GM10248 (cell line): ENCODE results near the gene LSM2.

Source experiments
- CTCF ChIA-PET: fragments of 300-600 bp; sonication (Branson Sonifier 250); formaldehyde crosslinking; extraction: SDS; loops from one replicate; lab custom pipeline; 2021; ENCODE audit warnings: antibody characterized with exemption; lab: Yijun Ruan, JAX
- POLR2A ChIA-PET: fragments of 350-650 bp; sonication (Branson Sonifier 250); formaldehyde crosslinking; extraction: SDS; loops from one replicate; lab custom pipeline; 2020; ENCODE audit warnings: antibody characterized with exemption; lab: Yijun Ruan, JAX
- DNase-seq: peaks from one replicate; pipeline ENCODE4 v3.0.0; 2012; ENCODE audit errors: extremely low spot score
- TF ChIP-seq, protein P1 (sequence below): IDR thresholded peaks from 2 replicates; pipeline ENCODE4 v1.5.1; 2012; ENCODE audit warnings: mild to moderate bottlenecking, low read depth; ENCODE audit errors: extremely low read depth, missing control alignments, control extremely low read depth

The LSM2 gene

DNA sequence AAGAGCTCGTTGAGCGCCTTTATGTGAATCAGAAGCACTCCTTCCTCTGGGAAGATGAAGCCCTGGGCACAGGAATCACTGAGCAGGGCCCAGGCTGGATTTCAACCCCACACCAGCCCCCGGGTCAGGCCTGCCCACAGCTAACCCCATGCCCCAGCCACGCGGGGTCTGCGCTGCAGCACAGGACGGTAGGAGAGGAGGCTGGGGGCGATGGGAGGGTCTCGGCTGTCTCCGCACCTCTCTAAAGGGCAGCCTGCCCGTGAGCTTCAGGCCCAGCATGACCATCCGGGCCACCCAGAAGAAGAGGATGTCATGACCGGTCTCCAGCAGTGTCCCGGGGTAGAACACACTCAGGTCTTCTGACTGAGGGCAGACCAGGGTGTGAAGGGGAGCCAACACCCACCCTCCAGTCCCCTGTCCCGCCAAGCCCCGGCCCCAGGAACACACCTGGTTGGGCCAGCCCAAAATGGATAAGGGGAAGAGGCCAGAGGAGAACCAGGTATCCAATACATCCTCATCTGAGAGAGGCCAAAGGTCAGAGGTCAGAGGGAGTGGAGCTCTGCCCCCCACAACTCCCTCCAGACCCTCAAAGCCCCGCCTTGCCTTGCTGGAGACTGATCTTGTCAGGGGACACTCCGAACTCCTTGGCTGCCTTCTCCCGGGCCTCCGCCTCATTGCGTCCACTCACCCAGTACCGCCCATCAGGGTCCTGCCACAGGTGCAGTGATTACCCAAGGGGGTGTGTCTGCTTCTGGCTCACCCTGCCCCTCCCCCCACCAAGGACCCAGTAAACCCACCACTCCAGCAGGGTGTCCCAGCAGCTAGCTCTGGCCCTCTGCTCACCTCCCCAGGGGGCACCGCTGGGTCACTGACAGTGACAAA is 25.3 kb downstream of the LSM2 start:
- CTCF ChIA-PET, result interaction anchor here (1.0 to 4.6 kb wide), 3 partner anchors 10 to 15 kb away, joined by 5 to 31 read pairs (median 9); partner anchors contain the start of gene VARS1

DNA sequence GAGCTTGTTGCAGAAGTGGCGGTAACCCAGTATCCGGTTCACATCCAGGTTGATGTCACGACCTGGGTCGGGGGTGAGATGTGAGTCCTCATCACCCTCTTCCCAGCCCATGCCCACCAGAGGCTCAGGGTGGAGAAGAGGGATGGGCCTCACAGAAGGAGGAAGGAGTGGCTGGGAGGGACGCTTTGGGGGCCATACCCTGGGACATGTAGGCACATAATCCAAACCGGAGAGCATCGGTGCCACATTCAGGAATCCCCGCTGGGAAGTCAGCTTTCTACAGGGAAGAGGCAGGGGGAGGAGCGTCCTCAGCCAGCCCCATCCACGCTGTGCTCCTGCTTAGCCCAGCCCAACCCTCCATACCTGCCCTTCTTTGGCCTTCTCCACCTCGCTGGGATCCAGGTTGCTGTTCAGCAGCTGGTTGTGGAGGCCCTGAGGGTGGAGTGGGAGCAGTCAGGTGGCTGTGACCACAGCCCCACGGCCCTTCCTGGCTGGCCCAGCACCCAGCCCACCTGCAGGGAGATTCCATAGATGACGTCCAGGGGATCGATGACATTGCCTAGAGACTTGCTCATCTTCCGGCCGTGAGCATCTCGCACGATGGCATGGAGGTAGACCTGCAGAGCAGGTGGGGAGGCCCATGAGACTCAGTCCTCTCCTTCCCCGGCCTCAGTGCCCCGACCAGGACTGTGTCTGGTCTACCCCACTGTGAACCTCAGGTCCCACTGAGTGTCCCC is 26.1 kb downstream of the LSM2 start:
- POLR2A ChIA-PET, result interaction anchor here (0.8 kb wide), 1 partner anchor 11 kb away, joined by 3 read pairs; no protein-coding TSS in a partner anchor

More for the DNA sequence above, 25.3 kb downstream of the LSM2 start:
- POLR2A ChIA-PET, result interaction anchor here (0.8 kb wide), 1 partner anchor 12 kb away, joined by 3 read pairs; no protein-coding TSS in a partner anchor
- TF ChIP-seq, protein P1, sequence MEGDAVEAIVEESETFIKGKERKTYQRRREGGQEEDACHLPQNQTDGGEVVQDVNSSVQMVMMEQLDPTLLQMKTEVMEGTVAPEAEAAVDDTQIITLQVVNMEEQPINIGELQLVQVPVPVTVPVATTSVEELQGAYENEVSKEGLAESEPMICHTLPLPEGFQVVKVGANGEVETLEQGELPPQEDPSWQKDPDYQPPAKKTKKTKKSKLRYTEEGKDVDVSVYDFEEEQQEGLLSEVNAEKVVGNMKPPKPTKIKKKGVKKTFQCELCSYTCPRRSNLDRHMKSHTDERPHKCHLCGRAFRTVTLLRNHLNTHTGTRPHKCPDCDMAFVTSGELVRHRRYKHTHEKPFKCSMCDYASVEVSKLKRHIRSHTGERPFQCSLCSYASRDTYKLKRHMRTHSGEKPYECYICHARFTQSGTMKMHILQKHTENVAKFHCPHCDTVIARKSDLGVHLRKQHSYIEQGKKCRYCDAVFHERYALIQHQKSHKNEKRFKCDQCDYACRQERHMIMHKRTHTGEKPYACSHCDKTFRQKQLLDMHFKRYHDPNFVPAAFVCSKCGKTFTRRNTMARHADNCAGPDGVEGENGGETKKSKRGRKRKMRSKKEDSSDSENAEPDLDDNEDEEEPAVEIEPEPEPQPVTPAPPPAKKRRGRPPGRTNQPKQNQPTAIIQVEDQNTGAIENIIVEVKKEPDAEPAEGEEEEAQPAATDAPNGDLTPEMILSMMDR, result no peak
- DNase-seq, result no peak

DNA sequence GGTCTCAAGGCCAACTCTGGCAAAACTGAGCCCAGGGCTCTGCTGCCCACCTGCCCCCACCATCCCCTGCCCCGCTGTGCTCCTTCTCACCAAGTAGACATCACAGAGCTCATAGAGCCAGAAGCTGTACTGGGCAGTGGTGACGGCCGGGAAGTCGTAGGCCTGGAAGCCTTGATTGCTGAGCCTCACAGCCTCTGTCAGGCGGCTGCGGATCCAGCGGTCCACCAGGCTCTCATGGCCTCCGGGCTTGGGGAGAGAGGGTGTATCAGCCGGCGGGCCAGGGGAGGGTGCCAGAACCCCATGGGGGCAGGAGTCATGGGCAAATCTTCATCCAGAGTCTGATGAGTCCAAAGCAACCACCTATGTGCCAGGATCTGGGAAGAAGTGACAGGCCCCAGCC is 26.9 kb downstream of the LSM2 start:
- TF ChIP-seq, protein P1, result no peak
- ChIA-PET POLR2A (no interaction called here), CTCF (interaction anchor here (1.3 to 4.6 kb wide), 5 partner anchors 10 to 32 kb away, joined by 3 to 31 read pairs (median 5); partner anchors contain the start of gene VARS1)
- no peak for DNase-seq

More for the DNA sequence above, 26.1 kb downstream of the LSM2 start:
- CTCF ChIA-PET, result interaction anchor here (1.0 to 4.6 kb wide), 6 partner anchors 11 to 33 kb away, joined by 3 to 31 read pairs (median 6); partner anchors contain the start of gene VARS1
- TF ChIP-seq, protein P1, result no peak
- DNase-seq, result no peak

DNA sequence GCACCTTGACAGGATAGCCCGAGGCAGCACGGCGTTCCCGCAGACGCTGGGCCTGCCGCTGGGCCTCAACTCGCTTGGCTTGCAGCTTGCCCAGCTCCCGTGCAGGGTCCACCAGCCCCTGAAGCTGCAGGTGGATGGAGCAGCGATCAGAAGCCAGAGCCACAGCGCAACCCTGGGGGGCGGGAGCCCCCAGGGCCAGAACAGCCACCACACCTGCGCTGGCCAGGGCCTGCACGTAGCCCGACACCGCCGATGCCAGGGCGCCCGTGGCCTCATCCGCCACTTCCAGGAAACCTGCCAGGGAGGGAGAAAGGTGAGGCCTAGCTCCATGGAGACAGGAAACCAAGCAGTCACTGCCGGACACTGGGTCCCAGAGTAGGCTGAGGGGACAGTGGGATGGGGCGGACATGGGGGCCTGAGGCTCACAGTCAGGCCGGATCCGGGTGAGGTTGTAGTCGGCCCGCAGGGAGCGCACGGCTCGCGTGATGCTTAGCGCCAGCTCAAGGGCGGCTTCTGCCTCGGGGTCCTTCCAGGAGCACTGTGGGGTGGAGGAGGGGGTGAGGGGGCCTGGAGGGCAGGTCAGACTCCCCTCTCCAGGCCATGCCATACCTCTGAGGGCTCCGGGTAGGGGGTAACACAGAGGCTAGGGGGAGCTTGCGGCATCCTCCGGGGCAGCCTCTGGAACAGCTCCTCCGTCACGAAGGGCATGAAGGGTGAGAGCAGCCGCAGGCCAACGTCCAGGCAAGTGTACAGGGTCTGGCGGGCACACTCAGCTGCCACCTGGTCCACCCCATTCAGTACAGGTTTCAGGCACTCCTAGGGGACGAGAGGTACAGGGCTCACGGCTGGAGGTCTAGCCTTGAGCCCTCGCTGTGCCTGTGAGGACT is 27.5 kb downstream of the LSM2 start:
- TF ChIP-seq, protein P1, result no peak
- DNase-seq, result no peak
- POLR2A ChIA-PET, result interaction anchor here (1.6 kb wide), 1 partner anchor 48 kb away, joined by 5 read pairs; the partner anchor contains the start of gene HSPA1B
- CTCF ChIA-PET, result interaction anchor here (1.3 to 4.6 kb wide), 5 partner anchors 9 to 32 kb away, joined by 3 to 31 read pairs (median 5); partner anchors contain the start of gene VARS1

DNA sequence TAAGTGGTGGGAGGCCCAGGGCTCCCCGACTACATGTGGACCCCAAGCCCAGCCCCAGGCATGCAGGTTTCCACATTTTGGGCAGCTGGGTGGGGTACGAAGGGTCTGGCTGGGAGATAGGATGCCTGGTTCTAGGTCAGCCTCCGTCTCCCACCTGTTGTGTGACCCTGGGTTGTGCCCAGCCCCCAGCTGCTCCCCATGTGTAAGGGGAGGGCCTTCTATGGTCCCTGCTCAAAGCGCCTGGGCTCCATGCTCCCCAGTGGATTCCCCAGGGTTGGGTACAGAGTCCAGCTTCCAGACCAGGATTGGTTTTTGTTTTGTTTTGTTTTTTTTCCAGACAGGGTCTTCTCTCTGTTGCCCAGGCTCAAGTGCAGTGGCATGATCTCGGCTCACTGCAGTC is 28.6 kb downstream of the LSM2 start:
- ChIA-PET CTCF (interaction anchor here (1.0 to 4.6 kb wide), 4 partner anchors 8 to 48 kb away, joined by 3 to 31 read pairs (median 6); no protein-coding TSS in a partner anchor), POLR2A (interaction anchor here (1.6 kb wide), 1 partner anchor 49 kb away, joined by 5 read pairs; the partner anchor contains the start of gene HSPA1B)
- no peak for DNase-seq
- TF ChIP-seq, protein P1, result no peak
